GM23338 (cell line): Measurements from ENCODE around the gene MFSD6. TPM values are rescaled to one million over a fixed set of nuclear protein-coding genes. Genes with fewer than 3 reads are reported as not detected.

ENCODE experiments used
- ATAC-seq: fragments of 200-7000 bp; cut with Tn5 transposase; 3 replicates; pipeline ENCODE4 v1.9.1; 2020
- DNase-seq: peaks from one replicate; pipeline ENCODE4 v3.0.0-alpha.2; 2015; ENCODE audit warnings: low spot score
- H2AFZ ChIP-seq: fragments of 200-600 bp; sonication (generic); 2 replicates; pipeline ENCODE4 v1.8.0; 2016; ENCODE audit warnings: antibody characterized with exemption, mild to moderate bottlenecking, moderate library complexity
- H3F3A ChIP-seq: fragments of 200-600 bp; sonication (generic); replicated peaks from 2 replicates; pipeline ENCODE4 v1.8.0; 2017; ENCODE audit warnings: antibody characterized with exemption, mixed run types, low read depth
- H3K27ac ChIP-seq: fragments of 200-600 bp; sonication (generic); 2 replicates; pipeline ENCODE4 v1.6.1; 2016; ENCODE audit warnings: low read depth
- H3K27me3 ChIP-seq: fragments of 200-600 bp; sonication (generic); 2 replicates; pipeline ENCODE4 v1.8.0; 2016; ENCODE audit warnings: mild to moderate bottlenecking, mixed run types, moderate library complexity; ENCODE audit not compliant: insufficient read depth
- H3K36me3 ChIP-seq: fragments of 200-600 bp; sonication (generic); 2 replicates; pipeline ENCODE4 v1.8.0; 2016; ENCODE audit warnings: mild to moderate bottlenecking; ENCODE audit not compliant: insufficient read depth
- H3K4me1 ChIP-seq: fragments of 200-600 bp; sonication (generic); 2 replicates; pipeline ENCODE4 v1.8.0; 2016; ENCODE audit warnings: mild to moderate bottlenecking, moderate library complexity; ENCODE audit not compliant: insufficient read depth
- H3K4me2 ChIP-seq: fragments of 200-600 bp; sonication (generic); 2 replicates; pipeline ENCODE4 v1.7.1; 2017; ENCODE audit warnings: mixed run types
- H3K4me3 ChIP-seq: fragments of 200-600 bp; sonication (generic); 2 replicates; pipeline ENCODE4 v1.6.1; 2016; ENCODE audit warnings: mixed run types
- H3K79me2 ChIP-seq: fragments of 200-600 bp; sonication (generic); replicated peaks from 2 replicates; pipeline ENCODE4 v1.8.0; 2017; ENCODE audit warnings: mild to moderate bottlenecking; ENCODE audit not compliant: insufficient read depth
- H3K9me2 ChIP-seq: fragments of 200-600 bp; sonication (generic); 2 replicates; pipeline ENCODE4 v1.8.0; 2017; ENCODE audit not compliant: insufficient read depth
- H4K20me1 ChIP-seq: fragments of 200-600 bp; sonication (generic); replicated peaks from 2 replicates; pipeline ENCODE4 v1.8.0; 2017; ENCODE audit warnings: mild to moderate bottlenecking; ENCODE audit not compliant: insufficient read depth
- H3K27ac Mint-ChIP-seq: 2 replicates; pipeline ENCODE4 v1.8.0; 2020; ENCODE audit warnings: inconsistent platforms, mild to moderate bottlenecking, moderate library complexity, mixed read lengths
- H3K27me3 Mint-ChIP-seq: 3 replicates; pipeline ENCODE4 v1.8.0; 2022; ENCODE audit warnings: low read depth, mild to moderate bottlenecking, moderate library complexity, mixed read lengths, inconsistent platforms; ENCODE audit not compliant: insufficient read depth, poor library complexity
- H3K36me3 Mint-ChIP-seq: 3 replicates; pipeline ENCODE4 v1.8.0; 2021; ENCODE audit warnings: low read depth, mild to moderate bottlenecking, inconsistent platforms, moderate library complexity, mixed read lengths
- H3K4me1 Mint-ChIP-seq: 3 replicates; pipeline ENCODE4 v1.8.0; 2020; ENCODE audit warnings: mild to moderate bottlenecking, inconsistent platforms, mixed read lengths
- H3K4me3 Mint-ChIP-seq: 3 replicates; pipeline ENCODE4 v1.8.0; 2021; ENCODE audit warnings: moderate library complexity, mild to moderate bottlenecking, inconsistent platforms, mixed read lengths
- H3K9me3 Mint-ChIP-seq: 3 replicates; pipeline ENCODE4 v1.8.0; 2020; ENCODE audit warnings: moderate library complexity, mild to moderate bottlenecking, inconsistent platforms, mixed read lengths
- CREB1 ChIP-seq: fragments of 250-450 bp; sonication (Bioruptor Pico); IDR thresholded peaks from 2 replicates; pipeline ENCODE4 v1.5.0; 2020; ENCODE audit warnings: low read depth, mild to moderate bottlenecking, moderate library complexity
- CTCF ChIP-seq, 2 experiments: fragments of 200-600 bp in 1 of 2; sonication (generic) in 1 of 2; conservative IDR thresholded peaks; 2 replicates each; pipeline versions ENCODE4 v1.5.1 to v1.6.1; 2016 to 2017; ENCODE audit warnings: antibody characterized with exemption in 2 of 2, low read depth in 2 of 2, mild to moderate bottlenecking in 2 of 2, moderate library complexity in 1 of 2
- ETS1 ChIP-seq: IDR thresholded peaks from 2 replicates; pipeline ENCODE4 v1.6.1; 2016; ENCODE audit warnings: antibody characterized with exemption
- EZH2 ChIP-seq: fragments of 200-600 bp; sonication (generic); IDR thresholded peaks from one replicate; pipeline ENCODE4 v1.8.0; 2017; ENCODE audit warnings: antibody characterized with exemption, mild to moderate bottlenecking, low read depth; ENCODE audit not compliant: unreplicated experiment
- EZH2phosphoT487 ChIP-seq: fragments of 200-600 bp; sonication (generic); IDR thresholded peaks from one replicate; pipeline ENCODE4 v1.8.1; 2018; ENCODE audit warnings: antibody characterized with exemption; ENCODE audit not compliant: unreplicated experiment
- JUNB ChIP-seq: IDR thresholded peaks from one replicate; pipeline ENCODE4 v1.6.1; 2016; ENCODE audit warnings: antibody characterized with exemption; ENCODE audit not compliant: unreplicated experiment
- NANOG ChIP-seq: IDR thresholded peaks from 2 replicates; pipeline ENCODE4 v1.6.1; 2016; ENCODE audit warnings: antibody characterized with exemption, borderline replicate concordance
- POLR2AphosphoS5 ChIP-seq: IDR thresholded peaks from 2 replicates; pipeline ENCODE4 v1.6.1; 2016; ENCODE audit warnings: antibody characterized with exemption, low read depth
- REST ChIP-seq: IDR thresholded peaks from one replicate; pipeline ENCODE4 v1.6.1; 2018; ENCODE audit warnings: antibody characterized with exemption; ENCODE audit not compliant: unreplicated experiment
- STAT1 ChIP-seq: IDR thresholded peaks from one replicate; pipeline ENCODE4 v1.6.1; 2016; ENCODE audit warnings: antibody characterized with exemption; ENCODE audit not compliant: unreplicated experiment
- ZNF114 ChIP-seq: fragments of 250-450 bp; sonication (Bioruptor Pico); IDR thresholded peaks from 2 replicates; pipeline ENCODE4 v1.5.0; 2020; ENCODE audit warnings: mild to moderate bottlenecking, moderate library complexity
- ZNF331 ChIP-seq: fragments of 250-450 bp; sonication (Bioruptor Pico); IDR thresholded peaks from 2 replicates; pipeline ENCODE4 v1.5.0; 2020; ENCODE audit warnings: low read depth, mild to moderate bottlenecking, moderate library complexity
- ZNF462 ChIP-seq: fragments of 250-450 bp; sonication (Bioruptor Pico); IDR thresholded peaks from 2 replicates; pipeline ENCODE4 v1.5.0; 2020; ENCODE audit warnings: mild to moderate bottlenecking, moderate library complexity
- polyA plus RNA-seq: library from polyadenylated mRNA; unstranded; fragments of >200 nt; fragmentation: Nextera tagmentation; extraction: Ambion mirVana; gene quantifications from 2 replicates; pipeline ENCODE4 v1.2.1, GENCODE V29; 2016
- total RNA-seq: library from RNA; depleted of rRNA; stranded (reverse); fragments of >200 nt; shearing (Covaris generic); gene quantifications from 2 replicates; pipeline ENCODE4 v1.2.3, GENCODE V29; 2014

MFSD6 gene
- total and polyA plus RNA-seq, 2 experiments from 2014 or later, result 2.3 to 9.6 TPM

GRCh38 chr2:190451561-190452176 is 43.5 kb downstream of the MFSD6 start:
- no peak overlapping the region for H3K4me3 Mint-ChIP-seq
- ATAC-seq (no peak), DNase-seq (no peak)
- H3K9me3 Mint-ChIP-seq, result no peaks in the 10 kb centered on the region
- Histone ChIP-seq H3F3A (no peaks in the 10 kb centered on the region), H3K4me2 (no peak overlapping the region), H3K4me1 (no peaks in the 10 kb centered on the region), H3K4me3 (no peak overlapping the region), H3K27ac (no peak overlapping the region), H3K79me2 (no peaks in the 10 kb centered on the region), H4K20me1 (no peaks in the 10 kb centered on the region), H3K27me3 (no peaks in the 10 kb centered on the region), H3K36me3 (no peaks in the 10 kb centered on the region), H3K9me2 (0 out of 2 replicates have a peak, but pooled peaks cover 3% of the 10 kb centered on the region), H2AFZ (no peak overlapping the region)
- H3K27ac Mint-ChIP-seq, result no peak overlapping the region
- H3K27me3 Mint-ChIP-seq, result no peaks in the 10 kb centered on the region
- no peaks in the 10 kb centered on the region for H3K36me3 Mint-ChIP-seq
- TF ChIP-seq ZNF331, result no peak
- no peak for TF ChIP-seq ETS1
- TF ChIP-seq REST, result no peak
- TF ChIP-seq EZH2, result no peak
- TF ChIP-seq CREB1 (CRISPR knock-in tag), result no peak
- TF ChIP-seq NANOG, result no peak
- TF ChIP-seq CTCF (conservative IDR thresholded peaks at IDR 0.05; ENCODE audit: low read depth in 2 of 2), result no peak
- no peak for TF ChIP-seq ZNF462 (CRISPR knock-in tag)
- no peak for TF ChIP-seq ZNF114 (CRISPR knock-in tag)
- no peak for TF ChIP-seq POLR2AphosphoS5
- no peak for TF ChIP-seq EZH2phosphoT487
- no peak for TF ChIP-seq STAT1
- TF ChIP-seq JUNB, result no peak
- H3K4me1 Mint-ChIP-seq, result no peaks in the 10 kb centered on the region
